ENCODE data around the gene HDAC1. TPM values are rescaled to one million over a fixed set of nuclear protein-coding genes. Genes with fewer than 3 reads are reported as not detected.

HDAC1 gene
- total RNA-seq, 4 donors from 2014 or later, result 8.7 to 23.8 (median 11.8) TPM

DNA sequence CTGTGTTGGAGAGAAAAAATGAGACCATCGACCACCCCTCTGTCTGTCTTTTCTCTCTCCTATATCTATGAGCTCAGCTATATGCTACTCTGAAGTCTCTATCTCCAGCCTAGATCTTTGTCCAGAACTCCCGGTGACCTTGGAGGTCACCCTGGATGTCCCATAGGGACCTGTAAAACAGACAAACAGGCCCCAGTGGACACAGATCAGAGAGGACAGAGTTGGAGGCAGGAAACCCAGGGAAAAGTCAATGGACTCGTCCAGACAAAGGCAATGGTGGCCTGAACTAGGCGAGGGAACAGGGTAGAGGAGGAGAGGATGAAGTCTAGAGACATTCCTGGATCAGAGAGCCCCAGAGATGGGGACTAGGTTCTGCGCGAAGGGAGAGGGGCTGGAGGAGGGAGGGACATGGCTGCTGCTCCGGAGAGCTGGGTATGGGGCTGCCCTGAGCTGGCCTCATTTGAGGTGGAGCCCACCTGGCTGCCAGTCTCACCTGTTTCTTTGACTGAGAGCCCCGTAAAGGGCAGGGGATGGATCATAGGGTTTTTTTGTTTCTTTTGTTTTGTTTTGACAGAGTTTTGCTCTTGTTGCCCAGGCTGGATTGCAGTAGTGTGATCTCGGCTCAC is 54.8 kb downstream of the HDAC1 start:
- intact Hi-C loops (cut with DNase I; ENCODE audit: low total_unique reads), result no loop called here
- no peaks in the 10 kb centered on the region for H3K27me3 ChIP-seq
- no peak overlapping the region for H3K4me3 ChIP-seq
- DNase-seq (no peak), ATAC-seq (no peak)
- H3K27ac ChIP-seq, result no peak overlapping the region
- no peaks in the 10 kb centered on the region for H3K9me3 ChIP-seq
- H3K4me1 ChIP-seq, result peaks cover 0 to 7% of the 10 kb centered on the region in 2 donors
- TF ChIP-seq, protein P1, sequence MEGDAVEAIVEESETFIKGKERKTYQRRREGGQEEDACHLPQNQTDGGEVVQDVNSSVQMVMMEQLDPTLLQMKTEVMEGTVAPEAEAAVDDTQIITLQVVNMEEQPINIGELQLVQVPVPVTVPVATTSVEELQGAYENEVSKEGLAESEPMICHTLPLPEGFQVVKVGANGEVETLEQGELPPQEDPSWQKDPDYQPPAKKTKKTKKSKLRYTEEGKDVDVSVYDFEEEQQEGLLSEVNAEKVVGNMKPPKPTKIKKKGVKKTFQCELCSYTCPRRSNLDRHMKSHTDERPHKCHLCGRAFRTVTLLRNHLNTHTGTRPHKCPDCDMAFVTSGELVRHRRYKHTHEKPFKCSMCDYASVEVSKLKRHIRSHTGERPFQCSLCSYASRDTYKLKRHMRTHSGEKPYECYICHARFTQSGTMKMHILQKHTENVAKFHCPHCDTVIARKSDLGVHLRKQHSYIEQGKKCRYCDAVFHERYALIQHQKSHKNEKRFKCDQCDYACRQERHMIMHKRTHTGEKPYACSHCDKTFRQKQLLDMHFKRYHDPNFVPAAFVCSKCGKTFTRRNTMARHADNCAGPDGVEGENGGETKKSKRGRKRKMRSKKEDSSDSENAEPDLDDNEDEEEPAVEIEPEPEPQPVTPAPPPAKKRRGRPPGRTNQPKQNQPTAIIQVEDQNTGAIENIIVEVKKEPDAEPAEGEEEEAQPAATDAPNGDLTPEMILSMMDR (IDR thresholded peaks at IDR 0.05 in 4 of 5, conservative IDR thresholded peaks at IDR 0.05 in 1 of 5), result no peak
- no peak for TF ChIP-seq POLR2A (IDR thresholded peaks at IDR 0.05)
- in situ Hi-C loops (cut with MboI; ENCODE audit: low sequenced_read_pairs in 4 of 4), result no loop called here
- no peaks in the 10 kb centered on the region for H3K36me3 ChIP-seq

DNA sequence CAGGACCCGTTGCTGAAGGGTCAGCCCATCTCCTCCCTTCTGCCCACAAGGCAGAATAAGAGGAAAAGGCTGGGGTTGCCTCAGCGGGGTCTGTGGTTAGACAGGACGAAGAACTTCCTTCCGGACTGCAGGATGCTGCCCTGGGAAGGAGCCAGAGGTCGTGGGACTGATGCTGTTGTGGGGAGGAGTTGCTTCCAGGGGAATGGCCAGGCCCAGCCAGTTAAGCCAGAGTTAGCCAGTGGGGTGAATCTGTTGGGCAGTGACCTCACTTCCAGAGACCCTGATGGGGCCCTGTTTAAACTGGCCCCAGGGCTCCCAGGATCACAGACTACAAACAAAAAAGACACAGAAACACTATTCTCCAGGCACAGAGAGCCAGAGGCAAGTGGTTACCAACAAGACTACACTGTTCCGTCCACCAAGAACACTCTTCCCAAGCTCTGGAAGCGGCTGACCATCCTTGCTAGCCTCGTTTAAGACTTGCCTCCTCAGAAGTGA is 57.4 kb downstream of the HDAC1 start:
- ATAC-seq (no peak), DNase-seq (no peak)
- Histone ChIP-seq H3K27ac (peak overlapping the region in 1 of 4 donors; percentile 36), H3K4me1 (peaks cover 19 to 24% of the 10 kb centered on the region in 2 donors), H3K27me3 (no peaks in the 10 kb centered on the region), H3K4me3 (no peak overlapping the region), H3K36me3 (no peaks in the 10 kb centered on the region), H3K9me3 (no peaks in the 10 kb centered on the region)
- in situ Hi-C loops (cut with MboI; ENCODE audit: low sequenced_read_pairs in 4 of 4), result no loop called here
- TF ChIP-seq POLR2A (IDR thresholded peaks at IDR 0.05), result no peak
- TF ChIP-seq, protein P1 (IDR thresholded peaks at IDR 0.05 in 4 of 5, conservative IDR thresholded peaks at IDR 0.05 in 1 of 5), result no peak
- intact Hi-C loops (cut with DNase I; ENCODE audit: low total_unique reads), result no loop called here

DNA sequence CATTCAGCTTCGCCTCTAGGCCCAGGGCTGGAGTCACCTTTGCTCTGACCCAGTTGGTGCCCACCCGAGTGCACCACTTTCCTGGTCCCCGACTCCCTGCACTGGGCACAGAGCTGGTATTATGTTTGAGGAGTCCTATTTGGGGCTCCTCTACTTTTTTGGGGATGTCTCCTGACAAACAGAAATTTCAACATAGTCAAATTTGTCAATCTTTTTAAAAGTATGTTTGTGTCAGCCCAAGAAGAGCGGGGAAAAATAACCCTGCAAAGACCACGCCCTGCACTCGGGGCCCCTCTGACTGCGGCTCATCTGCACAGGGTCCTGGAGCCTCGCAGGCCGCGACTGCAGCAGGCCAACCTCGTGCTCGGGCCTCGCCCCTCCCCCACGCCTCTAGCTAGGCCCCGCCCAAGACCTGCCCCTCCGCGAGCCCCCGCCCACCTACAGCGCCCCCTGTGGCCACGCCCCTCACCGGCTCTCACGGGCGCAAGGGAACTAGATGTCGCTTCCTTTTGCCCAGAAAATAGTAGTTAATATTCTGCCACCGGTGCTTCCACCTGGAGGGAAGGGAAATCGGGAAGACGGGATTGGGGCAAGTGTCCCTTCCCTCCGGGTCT is 59.0 kb downstream of the HDAC1 start:
- intact Hi-C loops (cut with DNase I; ENCODE audit: low total_unique reads) (loop anchor here (1.0 kb wide), 2 partner anchors 15 to 43 kb away; partner anchors contain the start of genes BSDC1 and MARCKSL1), in situ Hi-C loops (cut with MboI; ENCODE audit: low sequenced_read_pairs in 4 of 4) (no loop called here)
- Histone ChIP-seq H3K4me3 (peak overlapping the region; percentile 65 to 87 (median 78)), H3K27me3 (no peaks in the 10 kb centered on the region), H3K4me1 (peaks cover 19 to 24% of the 10 kb centered on the region in 2 donors), H3K36me3 (peaks cover 0 to 8% of the 10 kb centered on the region in 2 donors), H3K27ac (peak overlapping the region; percentile 82 to 95 (median 93)), H3K9me3 (no peaks in the 10 kb centered on the region)
- ATAC-seq (peak; percentile 66 to 68), DNase-seq (peak; percentile 48 to 74)
- TF ChIP-seq, protein P1 (IDR thresholded peaks at IDR 0.05 in 4 of 5, conservative IDR thresholded peaks at IDR 0.05 in 1 of 5), result peak; percentile 26 to 91 (median 64)
- TF ChIP-seq POLR2A (IDR thresholded peaks at IDR 0.05), result no peak

DNA sequence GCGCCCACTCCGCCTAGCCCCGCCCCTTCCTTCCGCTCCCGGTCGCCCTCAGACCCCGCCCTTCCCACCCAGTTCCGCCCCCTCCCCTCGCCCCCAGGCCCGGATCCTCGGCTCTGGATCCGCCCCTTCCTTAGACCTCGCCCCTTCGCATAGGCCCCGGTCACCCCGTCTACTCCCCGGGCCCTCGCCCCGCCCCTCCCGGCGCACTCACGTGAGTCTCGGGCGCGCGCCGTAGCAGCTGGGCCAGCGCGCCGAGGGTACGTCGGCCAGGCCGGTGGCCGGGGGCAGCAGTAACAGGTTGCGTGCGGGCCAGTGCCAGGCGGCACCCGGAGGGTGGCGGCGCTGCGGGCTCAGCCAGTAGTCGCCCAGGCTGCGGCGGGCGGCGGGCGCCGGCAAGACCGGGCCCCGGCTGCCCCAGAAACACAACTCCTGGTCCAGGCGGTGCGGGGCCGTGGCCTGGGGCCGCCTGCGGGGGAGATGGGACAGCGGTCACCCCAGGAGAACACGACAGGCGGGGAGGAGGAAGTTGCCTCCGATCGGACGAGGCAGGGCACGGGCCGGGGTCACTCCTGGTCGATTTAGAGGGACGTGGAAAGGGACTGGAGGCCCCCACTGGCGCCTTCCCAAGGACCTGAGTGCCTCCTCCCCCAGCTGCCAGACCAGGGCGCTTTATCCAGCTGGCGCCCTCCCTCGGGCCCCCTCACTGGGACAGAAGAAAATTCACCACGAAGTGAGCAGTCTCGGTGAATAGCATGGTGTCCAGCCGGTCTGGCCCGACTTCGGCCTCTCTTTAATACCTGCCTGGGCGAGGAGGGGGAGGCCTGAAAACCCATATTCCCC is 59.7 kb downstream of the HDAC1 start:
- H3K27me3 ChIP-seq, result no peaks in the 10 kb centered on the region
- no peaks in the 10 kb centered on the region for H3K9me3 ChIP-seq
- in situ Hi-C loops (cut with MboI; ENCODE audit: low sequenced_read_pairs in 4 of 4) (no loop called here), intact Hi-C loops (cut with DNase I; ENCODE audit: low total_unique reads) (loop anchor here (1.0 kb wide), 2 partner anchors 15 to 43 kb away; partner anchors contain the start of genes BSDC1 and MARCKSL1)
- DNase-seq (peak; percentile 94 to 95), ATAC-seq (peak; percentile 86 to 90)
- peaks cover 19 to 24% of the 10 kb centered on the region in 2 donors for H3K4me1 ChIP-seq
- H3K27ac ChIP-seq, result peak overlapping the region; percentile 82 to 95 (median 93)
- TF ChIP-seq, protein P1 (IDR thresholded peaks at IDR 0.05 in 4 of 5, conservative IDR thresholded peaks at IDR 0.05 in 1 of 5), result peak in 2 of 5 experiments; percentile 4 to 44
- TF ChIP-seq POLR2A (IDR thresholded peaks at IDR 0.05), result peak; percentile 97 to 98
- peaks cover 0 to 8% of the 10 kb centered on the region in 2 donors for H3K36me3 ChIP-seq
- H3K4me3 ChIP-seq, result peak overlapping the region; percentile 65 to 87 (median 78)
